DOHH2 (cell line): ENCODE results near the gene FBN1.

Experiments
- H3F3A ChIP-seq: fragments of 200-600 bp; sonication (generic), shearing (Covaris generic); 2 replicates; pipeline ENCODE4 v1.6.0; 2016; ENCODE audit warnings: antibody characterized with exemption, mild to moderate bottlenecking; ENCODE audit not compliant: control insufficient read depth, insufficient read depth
- H3K27ac ChIP-seq: fragments of 200-600 bp; sonication (generic); 2 replicates; pipeline ENCODE4 v1.5.1; 2014; ENCODE audit warnings: low read depth, mild to moderate bottlenecking, low read length, moderate library complexity
- H3K27me3 ChIP-seq: fragments of 200-600 bp; sonication (generic); 2 replicates; pipeline ENCODE4 v1.6.1; 2014; ENCODE audit warnings: mild to moderate bottlenecking, low read length, mixed read lengths; ENCODE audit not compliant: control insufficient read depth
- H3K36me3 ChIP-seq: fragments of 200-600 bp; sonication (generic); 2 replicates; pipeline ENCODE4 v1.6.1; 2014; ENCODE audit warnings: mild to moderate bottlenecking, low read length, moderate library complexity, mixed read lengths; ENCODE audit not compliant: control insufficient read depth
- H3K4me1 ChIP-seq: fragments of 200-600 bp; sonication (generic); 2 replicates; pipeline ENCODE4 v1.6.1; 2014; ENCODE audit warnings: mild to moderate bottlenecking, low read length, mixed read lengths; ENCODE audit not compliant: control insufficient read depth
- H3K4me2 ChIP-seq: fragments of 200-600 bp; sonication (generic); 2 replicates; pipeline ENCODE4 v1.6.0; 2014; ENCODE audit warnings: mild to moderate bottlenecking, low read length, moderate library complexity
- H3K4me3 ChIP-seq: fragments of 200-600 bp; sonication (generic); 2 replicates; pipeline ENCODE4 v1.5.1; 2014; ENCODE audit warnings: mild to moderate bottlenecking, low read length, mixed read lengths
- H3K79me2 ChIP-seq: fragments of 200-600 bp; sonication (generic); 2 replicates; pipeline ENCODE4 v1.6.1; 2014; ENCODE audit warnings: mild to moderate bottlenecking, low read length, mixed read lengths; ENCODE audit not compliant: control insufficient read depth
- H3K9me2 ChIP-seq: fragments of 200-600 bp; sonication (generic); replicated peaks from 2 replicates; pipeline ENCODE4 v1.6.1; 2014; ENCODE audit warnings: mild to moderate bottlenecking, low read length, mixed read lengths; ENCODE audit not compliant: control insufficient read depth
- H3K9me3 ChIP-seq: fragments of 200-600 bp; sonication (generic); 2 replicates; pipeline ENCODE4 v1.6.1; 2014; ENCODE audit warnings: antibody characterized with exemption, low read length, mixed read lengths; ENCODE audit not compliant: control insufficient read depth, insufficient read depth
- H4K20me1 ChIP-seq: fragments of 200-600 bp; sonication (generic); 2 replicates; pipeline ENCODE4 v1.6.0; 2014; ENCODE audit warnings: low read depth, mild to moderate bottlenecking, antibody characterized with exemption, low read length, moderate library complexity; ENCODE audit not compliant: control insufficient read depth, insufficient read depth
- EZH2phosphoT487 ChIP-seq: fragments of 200-600 bp; sonication (generic); IDR thresholded peaks from 2 replicates; pipeline ENCODE4 v1.6.1; 2017; ENCODE audit warnings: borderline replicate concordance, mild to moderate bottlenecking, antibody characterized with exemption, low read length, moderate library complexity, mixed read lengths
- TF ChIP-seq, protein P1 (sequence below): fragments of 200-600 bp; sonication (generic); IDR thresholded peaks from one replicate; pipeline ENCODE4 v1.5.1; 2014; ENCODE audit warnings: antibody characterized with exemption, mild to moderate bottlenecking, low read depth, low read length; ENCODE audit not compliant: poor library complexity, severe bottlenecking

Gene FBN1

DNA sequence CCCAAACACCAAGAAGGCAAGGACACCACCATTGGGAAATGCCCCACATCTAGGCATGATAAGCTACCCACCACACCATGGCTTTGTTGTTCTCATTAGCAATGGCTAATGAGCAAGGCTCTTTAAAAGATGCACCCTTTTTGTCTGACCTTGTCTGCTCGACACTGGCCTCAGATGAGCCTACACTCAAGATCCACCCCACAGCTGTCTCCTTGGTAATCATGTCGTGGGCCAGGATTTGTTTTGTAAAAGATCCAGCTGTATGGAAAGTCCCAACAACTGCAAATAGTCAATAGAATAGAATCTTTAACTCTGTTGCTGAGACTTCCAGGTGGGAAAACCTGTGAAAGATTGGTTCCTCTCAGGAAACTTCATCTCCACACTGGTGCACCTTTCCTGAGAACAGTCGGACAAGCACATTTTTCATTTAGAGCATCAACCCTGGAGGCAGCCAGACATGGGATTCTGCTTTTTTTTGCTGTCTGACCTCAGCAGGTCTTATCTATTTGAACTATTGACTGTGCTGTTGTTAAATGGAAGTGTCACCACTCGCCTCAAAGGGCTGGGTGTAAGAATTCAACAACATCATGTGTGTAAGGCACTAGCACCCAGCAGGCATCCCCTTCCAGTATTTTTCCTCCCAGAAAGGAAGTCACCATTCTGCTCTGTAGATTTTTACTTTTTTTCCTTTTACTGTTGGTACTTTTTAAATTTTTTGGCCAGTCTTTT is 278.8 kb downstream of the FBN1 start:
- no peaks in the 10 kb centered on the region for H3K9me3 ChIP-seq
- no peaks in the 10 kb centered on the region for H3K79me2 ChIP-seq
- H3K27me3 ChIP-seq, result peaks cover 3% of the 10 kb centered on the region; the same call in 1 of the 2 replicates
- H3K9me2 ChIP-seq, result no peaks in the 10 kb centered on the region
- H3K4me2 ChIP-seq, result no peak overlapping the region
- H3F3A ChIP-seq, result no peaks in the 10 kb centered on the region
- H3K4me1 ChIP-seq, result no peaks in the 10 kb centered on the region
- no peaks in the 10 kb centered on the region for H4K20me1 ChIP-seq
- TF ChIP-seq EZH2phosphoT487, result no peak
- TF ChIP-seq, protein P1, sequence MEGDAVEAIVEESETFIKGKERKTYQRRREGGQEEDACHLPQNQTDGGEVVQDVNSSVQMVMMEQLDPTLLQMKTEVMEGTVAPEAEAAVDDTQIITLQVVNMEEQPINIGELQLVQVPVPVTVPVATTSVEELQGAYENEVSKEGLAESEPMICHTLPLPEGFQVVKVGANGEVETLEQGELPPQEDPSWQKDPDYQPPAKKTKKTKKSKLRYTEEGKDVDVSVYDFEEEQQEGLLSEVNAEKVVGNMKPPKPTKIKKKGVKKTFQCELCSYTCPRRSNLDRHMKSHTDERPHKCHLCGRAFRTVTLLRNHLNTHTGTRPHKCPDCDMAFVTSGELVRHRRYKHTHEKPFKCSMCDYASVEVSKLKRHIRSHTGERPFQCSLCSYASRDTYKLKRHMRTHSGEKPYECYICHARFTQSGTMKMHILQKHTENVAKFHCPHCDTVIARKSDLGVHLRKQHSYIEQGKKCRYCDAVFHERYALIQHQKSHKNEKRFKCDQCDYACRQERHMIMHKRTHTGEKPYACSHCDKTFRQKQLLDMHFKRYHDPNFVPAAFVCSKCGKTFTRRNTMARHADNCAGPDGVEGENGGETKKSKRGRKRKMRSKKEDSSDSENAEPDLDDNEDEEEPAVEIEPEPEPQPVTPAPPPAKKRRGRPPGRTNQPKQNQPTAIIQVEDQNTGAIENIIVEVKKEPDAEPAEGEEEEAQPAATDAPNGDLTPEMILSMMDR, result no peak
- no peak overlapping the region for H3K4me3 ChIP-seq
- H3K27ac ChIP-seq, result no peak overlapping the region
- no peaks in the 10 kb centered on the region for H3K36me3 ChIP-seq

DNA sequence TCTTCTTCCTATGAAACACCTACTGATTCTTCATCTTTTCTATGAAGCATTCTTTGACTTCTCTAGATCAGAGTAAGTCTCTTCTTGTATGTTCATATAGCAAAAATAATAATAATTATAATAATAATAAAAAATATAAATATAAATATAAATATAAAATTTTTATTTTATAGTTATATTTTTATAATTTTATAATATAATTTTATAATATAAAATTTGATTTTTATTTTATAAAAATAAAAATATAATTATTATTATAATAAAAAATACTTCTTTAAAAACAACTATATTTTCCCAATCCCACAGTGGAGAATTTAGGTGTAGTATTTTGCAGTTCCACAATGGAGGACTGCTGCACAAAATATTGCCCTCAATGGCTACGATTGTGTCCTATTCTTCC is 279.9 kb downstream of the FBN1 start:
- no peak overlapping the region for H3K4me2 ChIP-seq
- no peak overlapping the region for H3K4me3 ChIP-seq
- TF ChIP-seq EZH2phosphoT487, result no peak
- TF ChIP-seq, protein P1, result no peak
- no peaks in the 10 kb centered on the region for H3K9me3 ChIP-seq
- H3K36me3 ChIP-seq, result no peaks in the 10 kb centered on the region
- H3K9me2 ChIP-seq, result no peaks in the 10 kb centered on the region
- H3F3A ChIP-seq, result no peaks in the 10 kb centered on the region
- H3K27ac ChIP-seq, result no peak overlapping the region
- H3K79me2 ChIP-seq, result no peaks in the 10 kb centered on the region
- H3K27me3 ChIP-seq, result peaks cover 3% of the 10 kb centered on the region; the same call in 1 of the 2 replicates
- H4K20me1 ChIP-seq, result no peaks in the 10 kb centered on the region
- no peaks in the 10 kb centered on the region for H3K4me1 ChIP-seq

DNA sequence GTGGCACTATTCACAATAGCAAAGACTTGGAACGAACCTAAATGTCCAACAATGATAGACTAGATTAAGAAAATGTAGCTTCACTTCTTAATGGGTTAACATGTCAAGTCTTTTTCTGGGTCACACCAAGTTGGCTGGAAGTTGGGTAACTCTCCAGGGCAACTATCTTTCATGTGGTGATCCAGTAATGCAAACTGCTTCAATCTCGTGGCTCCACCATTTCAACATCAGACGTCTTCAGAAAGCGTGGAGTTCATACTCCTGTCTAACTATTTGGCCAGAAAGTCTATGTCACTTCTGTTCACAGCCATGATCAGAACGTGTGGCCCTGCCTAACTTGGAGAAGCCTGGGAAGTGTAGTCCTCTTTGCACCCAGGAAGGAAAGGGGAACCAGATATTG is 282.0 kb downstream of the FBN1 start:
- Histone ChIP-seq H3K27ac (no peak overlapping the region), H3K9me2 (no peaks in the 10 kb centered on the region), H3K79me2 (no peaks in the 10 kb centered on the region), H3K36me3 (no peaks in the 10 kb centered on the region), H3K9me3 (no peaks in the 10 kb centered on the region), H4K20me1 (no peaks in the 10 kb centered on the region), H3K27me3 (no peaks in the 10 kb centered on the region; the same call in 1 of the 2 replicates), H3K4me2 (no peak overlapping the region), H3K4me3 (no peak overlapping the region), H3F3A (no peaks in the 10 kb centered on the region), H3K4me1 (peaks cover 9% of the 10 kb centered on the region)
- TF ChIP-seq, protein P1, result no peak
- no peak for TF ChIP-seq EZH2phosphoT487
